Measurements from ENCODE around the gene SLC4A4. TPM values are rescaled to one million over a fixed set of nuclear protein-coding genes. Genes with fewer than 3 reads are reported as not detected.
A peak's percentile ranks its signal among the peaks of the same experiment; 100 is the strongest.

The SLC4A4 gene
- total RNA-seq, 1 experiment from 2014 or later, result 0.72 TPM

DNA sequence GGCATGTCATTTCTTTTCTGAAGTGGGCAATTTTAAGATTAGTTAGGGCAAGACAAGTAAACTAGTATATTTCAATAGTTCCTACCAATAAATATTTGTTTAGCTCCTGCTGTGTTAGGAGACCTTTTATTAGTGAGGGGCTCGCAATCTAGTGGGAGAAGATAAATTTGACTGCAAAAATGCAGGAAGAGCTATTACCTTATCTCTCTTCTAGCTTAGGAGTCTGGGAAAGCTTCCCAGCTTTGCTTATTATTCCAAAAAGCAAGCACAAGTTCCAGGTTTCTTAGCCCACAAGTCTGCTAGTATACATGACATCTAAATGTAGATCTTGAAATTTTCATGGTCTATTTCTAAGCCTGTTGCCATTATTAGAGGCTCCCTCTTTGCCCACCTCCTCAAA, 254.0 kb downstream of the SLC4A4 start:
- DNase-seq (ENCODE audit: low read depth), result no peak

DNA sequence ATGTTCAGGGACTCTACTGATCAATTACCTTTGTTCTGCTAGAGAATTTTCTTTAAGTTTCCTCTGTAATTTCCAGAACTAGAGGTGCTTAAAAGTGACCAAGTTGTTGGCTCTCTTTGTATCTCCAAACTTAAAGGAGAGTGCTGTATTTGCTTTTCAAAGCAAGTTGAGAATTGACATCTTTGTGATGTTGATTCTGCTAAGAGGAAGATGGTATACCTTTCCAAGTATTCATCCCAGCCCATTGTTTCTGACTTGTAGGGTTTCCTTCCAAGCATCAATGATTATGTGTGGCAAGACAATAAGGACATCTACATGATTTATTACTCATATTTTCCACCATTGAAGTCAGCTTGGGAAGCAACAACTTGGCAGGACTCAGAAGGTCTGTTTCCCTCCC, 254.5 kb downstream of the SLC4A4 start:
- DNase-seq (ENCODE audit: low read depth), result no peak

DNA sequence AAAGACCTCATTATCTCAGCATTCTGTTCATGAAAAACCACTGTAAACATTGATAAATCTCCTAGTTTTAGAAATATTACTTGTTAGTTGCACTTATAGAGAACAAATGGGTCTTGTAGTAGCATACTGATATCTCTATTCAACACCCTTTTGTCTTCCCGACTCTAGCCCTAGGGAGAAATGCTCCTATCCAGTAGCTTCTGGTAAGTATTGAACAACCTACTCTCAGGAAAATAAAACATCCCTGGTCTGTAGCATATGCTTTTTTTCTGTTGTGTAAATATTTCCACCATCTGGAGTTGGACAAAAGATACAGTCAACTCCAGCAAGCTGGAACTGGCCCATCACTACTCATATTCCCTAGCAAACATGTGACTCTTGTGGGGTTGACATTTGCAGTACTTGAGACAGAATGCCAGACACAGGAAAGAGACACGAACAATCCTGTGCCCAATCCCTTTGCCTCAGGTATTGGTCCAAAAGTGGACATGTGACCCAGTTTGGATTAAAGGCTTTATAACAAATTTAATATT, 256.8 kb downstream of the SLC4A4 start:
- no peak for DNase-seq (ENCODE audit: low read depth)

DNA sequence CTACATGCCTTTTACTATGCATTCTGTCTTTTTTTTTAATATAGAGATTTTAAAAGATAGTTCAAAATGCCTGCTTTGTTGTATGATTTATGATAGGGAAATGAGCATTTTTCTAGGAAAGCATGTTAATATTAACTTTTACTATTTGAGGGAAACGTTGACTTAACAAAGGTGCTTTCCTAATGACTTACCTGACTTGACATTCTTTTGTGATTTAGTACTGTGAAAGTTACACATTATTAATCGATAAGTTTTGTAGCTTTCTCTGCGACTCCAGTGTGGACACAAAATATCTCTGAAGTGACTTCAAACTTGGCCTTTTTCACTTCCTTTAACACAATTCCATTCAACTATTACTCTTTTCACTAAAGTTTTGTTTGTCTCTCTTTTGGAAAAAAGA, 260.8 kb downstream of the SLC4A4 start:
- no peak for DNase-seq (ENCODE audit: low read depth)

DNA sequence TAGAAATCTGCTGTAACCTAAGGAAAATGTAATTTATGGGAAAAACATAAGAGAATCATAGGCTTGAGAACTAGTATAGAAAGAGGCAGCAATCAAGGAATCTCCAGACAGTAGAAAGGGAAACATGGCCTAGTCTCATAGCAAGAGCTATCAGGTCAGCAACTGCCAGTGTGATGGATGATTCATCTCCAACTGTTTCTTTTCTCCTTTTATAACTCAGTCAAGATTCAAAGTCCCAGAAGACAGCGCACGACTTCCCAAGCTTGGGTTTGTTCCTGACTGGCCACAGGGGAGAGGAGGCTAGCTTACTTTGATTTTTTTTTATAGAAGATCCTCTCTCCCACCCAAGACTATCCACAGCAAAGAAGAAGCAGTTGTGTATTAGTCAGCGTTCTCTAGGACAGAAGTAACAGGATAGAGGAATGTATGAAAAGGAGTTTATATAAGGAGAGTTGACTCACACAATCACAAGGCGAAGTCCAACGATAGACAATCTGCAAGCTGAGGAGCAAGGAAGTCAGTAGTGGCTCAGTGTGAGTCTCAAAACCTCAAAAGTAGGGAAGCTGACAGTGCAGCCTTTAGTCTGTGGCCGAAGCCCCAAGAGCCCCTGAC, 263.6 kb downstream of the SLC4A4 start:
- peak; percentile 89 for DNase-seq (ENCODE audit: low read depth)

DNA sequence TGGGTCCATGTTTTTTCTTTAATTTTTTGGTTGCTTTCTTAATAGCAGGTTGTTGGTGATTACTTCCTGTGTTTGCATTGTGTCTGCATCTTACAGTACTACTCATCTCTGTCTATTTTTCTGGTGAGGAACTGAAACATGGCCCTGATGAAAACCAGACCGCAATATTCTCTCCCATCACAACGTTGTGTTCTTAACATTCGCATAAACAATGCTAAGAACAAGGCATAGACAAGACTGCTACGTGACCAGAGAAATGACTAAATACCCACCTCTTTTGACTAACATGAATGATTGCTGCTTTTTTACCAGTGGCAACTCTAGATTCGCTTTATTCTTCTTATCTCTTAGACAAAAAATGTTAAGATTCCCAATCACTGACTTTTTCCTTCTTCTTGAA, 266.0 kb downstream of the SLC4A4 start:
- DNase-seq (ENCODE audit: low read depth), result no peak

DNA sequence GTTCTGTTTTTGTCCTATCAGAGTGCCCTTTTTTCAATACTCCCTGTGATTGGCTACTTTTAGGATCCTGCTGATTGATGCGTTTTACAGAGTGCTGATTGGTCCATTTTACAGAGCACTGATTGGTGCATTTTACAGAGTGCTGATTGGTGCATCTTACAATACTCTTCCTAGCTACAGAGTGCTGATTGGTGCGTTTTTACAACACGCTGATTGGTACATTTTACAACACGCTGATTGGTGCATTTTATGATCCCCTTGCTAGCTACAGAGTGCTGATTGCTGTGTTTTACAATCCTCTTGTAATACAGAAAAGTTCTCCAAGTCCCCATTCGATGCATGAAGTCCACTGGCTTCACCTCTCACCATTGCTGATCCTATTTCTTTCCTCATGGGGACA, 268.3 kb downstream of the SLC4A4 start:
- DNase-seq (ENCODE audit: low read depth), result no peak

DNA sequence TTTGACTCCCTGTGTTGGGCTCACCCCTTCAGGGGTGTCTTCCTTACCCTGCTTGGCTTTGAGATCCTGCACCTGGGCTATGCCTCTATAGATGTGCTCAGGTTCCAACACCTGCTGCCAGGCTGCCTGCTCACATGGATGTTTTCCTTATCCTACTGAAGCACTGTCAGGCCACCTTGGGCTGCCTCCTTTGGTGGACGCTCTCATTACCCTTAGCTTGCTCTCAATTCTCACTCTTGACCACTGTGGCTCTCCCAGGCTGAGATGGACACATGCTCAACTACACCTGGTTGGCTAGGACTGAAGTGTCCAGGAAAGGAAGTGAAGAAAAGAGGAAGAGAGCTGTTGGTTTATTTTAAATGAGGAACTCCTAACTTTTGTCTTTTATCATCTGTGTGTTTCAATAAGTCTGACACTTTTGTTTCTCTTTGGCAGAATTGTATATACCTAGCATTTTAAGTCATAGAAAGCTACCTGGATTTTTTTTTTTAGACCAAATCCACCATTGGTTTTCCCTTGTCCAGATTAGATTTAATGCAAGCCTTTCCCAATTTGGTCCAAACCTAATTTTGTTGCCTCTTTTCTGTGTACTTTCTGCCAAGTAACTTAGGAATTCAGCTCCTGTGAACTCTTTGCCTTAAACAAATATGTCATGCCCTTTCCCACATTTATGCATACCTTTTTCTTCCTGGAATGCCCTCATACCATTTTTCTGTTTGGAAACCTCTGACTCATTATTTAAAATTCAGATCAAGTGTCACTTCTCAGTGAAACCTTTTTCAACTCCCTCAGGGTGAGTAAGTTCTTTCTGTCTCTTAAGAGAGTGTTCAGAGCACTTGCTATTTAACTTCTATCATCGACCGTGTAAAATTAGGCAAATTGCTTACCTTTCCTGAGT, 269.2 kb downstream of the SLC4A4 start:
- DNase-seq (ENCODE audit: low read depth), result peak; percentile 85

DNA sequence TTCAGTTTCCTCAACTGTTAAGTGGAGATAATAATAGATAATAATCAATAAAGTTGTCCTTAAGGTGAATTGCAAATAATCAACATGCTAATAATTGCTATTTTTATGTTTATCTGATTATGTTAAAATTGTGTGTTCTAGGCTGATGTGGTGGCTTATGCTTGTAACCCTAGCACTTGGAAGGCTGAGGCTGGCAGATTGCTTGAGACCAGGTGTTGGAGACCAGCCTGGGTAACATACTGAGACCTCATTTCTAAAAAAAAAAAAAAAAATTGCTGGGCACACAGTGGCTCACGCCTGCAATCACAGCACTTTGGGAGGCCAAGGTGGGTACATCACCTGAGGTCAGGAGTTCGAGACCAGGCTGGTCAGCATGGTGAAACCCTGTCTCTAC, 269.9 kb downstream of the SLC4A4 start:
- DNase-seq (ENCODE audit: low read depth), result no peak

DNA sequence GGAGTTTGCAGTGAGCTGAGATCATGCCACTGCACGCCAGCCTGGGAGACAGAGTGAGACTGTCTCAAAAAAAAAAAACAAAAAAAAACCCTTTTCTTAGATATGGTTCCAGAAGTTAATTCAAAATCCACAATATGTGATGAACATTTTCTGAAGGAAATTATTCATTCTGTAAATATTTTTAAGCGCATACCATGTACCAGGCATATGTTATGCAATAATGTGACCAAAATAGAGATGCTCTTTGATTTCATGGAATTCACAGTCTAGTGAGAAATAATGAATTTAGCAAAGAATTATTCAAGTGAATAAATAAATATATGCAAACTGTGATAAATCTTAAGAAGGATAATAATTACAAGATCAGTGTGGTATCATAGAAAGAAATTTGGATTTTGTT, 270.3 kb downstream of the SLC4A4 start:
- DNase-seq (ENCODE audit: low read depth), result no peak

DNA sequence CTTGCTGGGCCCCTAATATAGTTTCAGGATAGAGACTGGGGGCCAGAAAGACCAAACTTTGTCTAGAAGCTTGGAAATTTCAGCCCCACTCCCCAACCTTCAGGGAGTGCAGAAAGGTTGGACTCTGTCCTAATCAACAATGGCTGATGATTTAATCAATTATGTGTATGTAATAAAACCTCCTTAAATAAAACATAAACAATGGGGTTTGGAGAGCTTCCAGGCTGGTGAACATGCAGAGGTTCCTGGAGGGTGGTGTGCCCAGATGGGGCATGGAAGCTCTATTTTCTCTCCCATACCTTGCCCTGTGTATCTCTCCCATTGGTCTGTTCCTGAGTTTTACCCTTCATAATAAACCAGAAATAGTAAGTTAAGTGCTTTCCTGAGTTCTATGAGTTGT, 270.8 kb downstream of the SLC4A4 start:
- no peak for DNase-seq (ENCODE audit: low read depth)

DNA sequence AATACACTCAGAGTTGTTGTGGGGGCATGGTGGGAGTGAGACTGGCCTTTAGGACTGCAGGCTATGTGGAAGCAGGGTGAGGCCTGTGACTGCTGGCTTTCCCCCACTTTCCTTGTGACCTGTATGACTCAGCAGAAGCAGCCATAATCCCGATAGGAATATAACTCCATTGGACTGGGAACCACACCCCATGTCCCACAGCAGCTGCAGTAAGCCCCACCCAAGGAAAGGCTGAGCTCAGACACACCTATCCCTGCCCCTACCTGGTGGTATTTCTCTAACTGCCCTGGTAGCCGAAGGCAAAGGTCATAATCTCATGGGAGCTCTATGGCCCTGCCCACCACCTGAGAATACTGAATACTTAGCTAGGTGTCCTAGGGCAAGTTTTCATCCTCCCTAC, 275.8 kb downstream of the SLC4A4 start:
- peak; percentile 32 for DNase-seq (ENCODE audit: low read depth)

DNA sequence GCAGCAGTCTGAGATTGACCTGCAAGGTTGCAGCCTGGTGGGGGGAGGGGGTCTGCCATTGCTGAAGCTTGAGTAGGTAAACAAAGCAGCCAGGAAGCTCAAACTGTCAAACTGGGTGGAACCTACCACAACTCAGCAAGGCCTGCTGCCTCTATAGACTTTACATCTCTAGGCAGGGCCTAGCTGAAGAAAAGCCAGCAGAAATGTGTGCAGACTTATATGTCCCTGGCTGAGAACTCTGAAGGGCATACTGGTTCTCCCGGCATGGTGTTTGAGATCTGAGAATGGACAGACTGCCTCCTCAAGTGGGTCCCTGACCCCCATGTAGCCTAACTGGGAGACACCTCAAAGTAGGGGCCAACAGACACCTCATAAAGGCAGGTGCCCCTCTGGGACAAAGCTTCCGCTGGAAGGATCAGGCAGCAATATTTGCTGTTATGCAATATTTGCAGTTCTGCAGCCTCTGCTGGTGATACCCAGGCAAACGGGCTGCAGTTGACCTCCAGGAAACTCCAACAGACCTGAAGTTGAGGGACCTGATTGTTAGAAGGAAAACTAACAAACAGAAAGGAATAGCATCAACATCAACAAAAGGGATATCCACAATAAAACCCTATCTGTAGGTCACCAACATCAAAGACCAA, 277.5 kb downstream of the SLC4A4 start:
- no peak for DNase-seq (ENCODE audit: low read depth)

All from HT1080 (cell line).